IMR-90 (cell line): ENCODE data around the gene C19orf47. TPM values are rescaled to one million over a fixed set of nuclear protein-coding genes. Genes with fewer than 3 reads are reported as not detected.

ENCODE experiments used
- ATAC-seq: fragments of 200-7000 bp; cut with Tn5 transposase; 2 replicates; pipeline ENCODE4 v1.9.1; 2020; ENCODE audit warnings: low read depth, mild to moderate bottlenecking, moderate library complexity
- BruUV-seq: library from RNA; stranded (reverse); fragments of 400-500 nt; replicated peaks from 2 replicates; lab custom pipeline; 2021; lab: Mats Ljungman, UMichigan
- CTCF ChIA-PET: fragments of 300-600 bp; formaldehyde crosslinking; extraction: SDS; loops from one replicate; lab custom pipeline; 2021; ENCODE audit warnings: antibody characterized with exemption; lab: Yijun Ruan, JAX
- POLR2A ChIA-PET: fragments of 300-600 bp; sonication (Branson Sonifier 250); formaldehyde crosslinking; loops from one replicate; lab custom pipeline; 2022; ENCODE audit warnings: antibody characterized with exemption; ENCODE audit not compliant: unreplicated experiment; lab: Charles Lee
- DNase-seq: peaks from one replicate; pipeline ENCODE4 v3.0.0; 2013
- H2AFZ ChIP-seq: replicated peaks from 2 replicates; pipeline ENCODE3; 2013; ENCODE audit warnings: low read length, mild to moderate bottlenecking; ENCODE audit not compliant: poor library complexity
- H2AK5ac ChIP-seq: 2 replicates; pipeline ENCODE4 v1.6.1; 2013; ENCODE audit warnings: low read depth, low read length, inconsistent platforms
- H2AK9ac ChIP-seq: replicated peaks from 2 replicates; pipeline ENCODE3; 2013; ENCODE audit warnings: mild to moderate bottlenecking, low read depth, low read length, moderate library complexity; ENCODE audit not compliant: poor library complexity
- H2BK120ac ChIP-seq: 2 replicates; pipeline ENCODE4 v1.6.1; 2013; ENCODE audit warnings: low read depth, low read length, inconsistent platforms
- H2BK15ac ChIP-seq: 3 replicates; pipeline ENCODE4 v1.6.1; 2013; ENCODE audit warnings: low read depth, low read length, inconsistent platforms
- H2BK20ac ChIP-seq: 2 replicates; pipeline ENCODE4 v1.6.1; 2013; ENCODE audit warnings: low read depth, mild to moderate bottlenecking, inconsistent platforms, low read length, moderate library complexity
- H2BK5ac ChIP-seq: 2 replicates; pipeline ENCODE4 v1.6.1; 2013; ENCODE audit warnings: mild to moderate bottlenecking, low read depth, low read length, inconsistent platforms; ENCODE audit not compliant: poor library complexity, severe bottlenecking
- H3K14ac ChIP-seq: replicated peaks from 2 replicates; pipeline ENCODE4 v1.6.1; 2013; ENCODE audit warnings: low read depth, low read length, inconsistent platforms
- H3K18ac ChIP-seq: 2 replicates; pipeline ENCODE4 v1.6.1; 2013; ENCODE audit warnings: low read depth, low read length, control low read depth
- H3K23ac ChIP-seq: 2 replicates; pipeline ENCODE4 v1.6.1; 2013; ENCODE audit warnings: low read depth, low read length, inconsistent platforms
- H3K27ac ChIP-seq: 2 replicates; pipeline ENCODE4 v1.5.1; 2013; ENCODE audit warnings: mild to moderate bottlenecking, control low read depth, low read length; ENCODE audit not compliant: insufficient read depth
- H3K27me3 ChIP-seq: 2 replicates; pipeline ENCODE4 v1.6.1; 2013; ENCODE audit warnings: low read length; ENCODE audit not compliant: control insufficient read depth, insufficient read depth
- H3K36me3 ChIP-seq: 2 replicates; pipeline ENCODE4 v1.6.1; 2013; ENCODE audit warnings: low read length, mixed read lengths; ENCODE audit not compliant: control insufficient read depth, insufficient read depth
- H3K4ac ChIP-seq: 2 replicates; pipeline ENCODE4 v1.6.1; 2013; ENCODE audit warnings: low read depth, low read length, inconsistent platforms
- H3K4me1 ChIP-seq: 2 replicates; pipeline ENCODE4 v1.6.1; 2013; ENCODE audit warnings: low read length, mixed read lengths; ENCODE audit not compliant: control insufficient read depth, insufficient read depth
- H3K4me2 ChIP-seq: 2 replicates; pipeline ENCODE4 v1.6.1; 2013; ENCODE audit warnings: low read depth, mild to moderate bottlenecking, control low read depth, low read length, moderate library complexity
- H3K4me3 ChIP-seq: 2 replicates; pipeline ENCODE4 v1.5.1; 2013; ENCODE audit warnings: low read depth, mild to moderate bottlenecking, control low read depth, low read length, moderate library complexity; ENCODE audit not compliant: insufficient read depth
- H3K56ac ChIP-seq: 2 replicates; pipeline ENCODE4 v1.6.1; 2013; ENCODE audit warnings: low read length, inconsistent platforms; ENCODE audit not compliant: insufficient read depth; ENCODE audit errors: extremely low read depth
- H3K79me1 ChIP-seq, 2 experiments: 2 replicates each; pipeline ENCODE4 v1.6.1; 2013; ENCODE audit warnings: low read length in 2 of 2, inconsistent platforms in 1 of 2, low read depth in 1 of 2
- H3K9ac ChIP-seq: 2 replicates; pipeline ENCODE4 v1.6.1; 2013; ENCODE audit warnings: low read depth, low read length, control low read depth
- H3K9me1 ChIP-seq: 2 replicates; pipeline ENCODE4 v1.6.1; 2013; ENCODE audit warnings: low read length, inconsistent platforms; ENCODE audit not compliant: insufficient read depth
- H3K9me3 ChIP-seq: 2 replicates; pipeline ENCODE4 v1.6.1; 2013; ENCODE audit warnings: low read length; ENCODE audit not compliant: control insufficient read depth, insufficient read depth
- H4K20me1 ChIP-seq: 2 replicates; pipeline ENCODE4 v1.6.1; 2013; ENCODE audit warnings: low read length, inconsistent platforms; ENCODE audit not compliant: insufficient read depth
- H4K5ac ChIP-seq: 2 replicates; pipeline ENCODE4 v1.6.1; 2013; ENCODE audit warnings: mild to moderate bottlenecking, low read depth, low read length, control low read depth
- H4K8ac ChIP-seq, 2 experiments: 2 replicates each; pipeline ENCODE4 v1.6.1; 2013; ENCODE audit warnings: low read depth in 2 of 2, low read length in 2 of 2, control low read depth in 1 of 2, inconsistent platforms in 1 of 2
- H4K91ac ChIP-seq: 2 replicates; pipeline ENCODE4 v1.6.1; 2013; ENCODE audit warnings: low read depth, low read length, inconsistent platforms; ENCODE audit not compliant: insufficient read depth
- BHLHE40 ChIP-seq: fragments of 150-350 bp; IDR thresholded peaks from 2 replicates; pipeline ENCODE4 v1.6.1; 2016; ENCODE audit warnings: mild to moderate bottlenecking, low read depth, low read length
- CEBPB ChIP-seq: IDR thresholded peaks from 2 replicates; pipeline ENCODE4 v1.6.1; 2012; ENCODE audit warnings: low read depth, low read length, improper control_type of control experiment
- CTCF ChIP-seq: conservative IDR thresholded peaks from 2 replicates; pipeline ENCODE4 v1.5.1; 2012; ENCODE audit warnings: mild to moderate bottlenecking, low read depth, low read length, improper control_type of control experiment
- ELK1 ChIP-seq: fragments of 150-350 bp; IDR thresholded peaks from 2 replicates; pipeline ENCODE4 v1.6.1; 2016; ENCODE audit warnings: low read depth, mild to moderate bottlenecking, low read length, moderate library complexity, borderline replicate concordance
- MAZ ChIP-seq: IDR thresholded peaks from 2 replicates; pipeline ENCODE4 v1.6.1; 2012; ENCODE audit warnings: low read depth, mild to moderate bottlenecking, low read length, improper control_type of control experiment, moderate library complexity, borderline replicate concordance
- NFE2L2 ChIP-seq: fragments of 150-350 bp; IDR thresholded peaks from 2 replicates; pipeline ENCODE4 v1.6.1; 2016; ENCODE audit warnings: low read depth, mild to moderate bottlenecking, low read length
- POLR2A ChIP-seq: IDR thresholded peaks from 2 replicates; pipeline ENCODE4 v1.6.1; 2012; ENCODE audit warnings: mild to moderate bottlenecking, low read depth, low read length
- RAD21 ChIP-seq: IDR thresholded peaks from 2 replicates; pipeline ENCODE4 v1.6.1; 2012; ENCODE audit warnings: low read length, improper control_type of control experiment
- RCOR1 ChIP-seq: IDR thresholded peaks from 2 replicates; pipeline ENCODE4 v1.6.1; 2012; ENCODE audit warnings: mild to moderate bottlenecking, low read length, improper control_type of control experiment; ENCODE audit not compliant: insufficient replicate concordance
- RFX5 ChIP-seq: IDR thresholded peaks from 2 replicates; pipeline ENCODE4 v1.8.0; 2012; ENCODE audit warnings: low read depth, mild to moderate bottlenecking, low read length, moderate library complexity
- SMC3 ChIP-seq: fragments of 150-350 bp; IDR thresholded peaks from 2 replicates; pipeline ENCODE4 v1.6.1; 2016; ENCODE audit warnings: low read depth, mild to moderate bottlenecking, antibody characterized with exemption, low read length, moderate library complexity
- WGBS, 2 experiments: methylation state at CpG; one replicate each; pipeline versions ENCODE4 v1.1.5 to v1.1.7; 2013; ENCODE audit warnings: missing lambda C conversion rate in 2 of 2; ENCODE audit not compliant: insufficient read length in 1 of 2; ENCODE audit errors: extremely low coverage in 2 of 2; 5-methylcytosine and 5-hydroxymethylcytosine counted together
- dilution Hi-C: fragments of 300-500 bp; cut with HindIII; formaldehyde crosslinking; loops from one replicate; pipeline ENCODE4 v1.14.3; 2018; ENCODE audit warnings: low sequenced_read_pairs; ENCODE audit not compliant: unreplicated experiment
- in situ Hi-C: fragments of 300-500 bp; cut with MboI; formaldehyde crosslinking; loops from 3 replicates; pipeline ENCODE4 v1.14.3; 2019; ENCODE audit warnings: low sequenced_read_pairs, inconsistent platforms, mixed read lengths
- intact Hi-C: fragments of 100-400 bp; cut with micrococcal nuclease; formaldehyde crosslinking; loops from 2 replicates; pipeline ENCODE4 v1.10.0; 2022
- polyA plus RNA-seq, 3 experiments: library from polyadenylated mRNA; depleted of rRNA; stranded (reverse); fragments of >200 nt; gene quantifications; 2 replicates each; pipeline ENCODE4 v1.2.3, GENCODE V29; 2012; ENCODE audit warnings: low replicate concordance in 1 of 3
- total RNA-seq: library from RNA; depleted of rRNA; stranded (reverse); fragments of >200 nt; gene quantifications from 2 replicates; pipeline ENCODE4 v1.2.3, GENCODE V29; 2012
- TF ChIP-seq, protein P1 (sequence below): fragments of 150-350 bp; IDR thresholded peaks from 2 replicates; pipeline ENCODE4 v1.6.1; 2017; ENCODE audit warnings: mild to moderate bottlenecking, antibody characterized with exemption, low read length, low read depth

C19orf47 gene
- total and polyA plus RNA-seq, 2 of the 4 experiments (the other 2 are of a cell fraction), result 3.6 to 16.3 TPM

GRCh38 chr19:40377876-40378385 lies 29.7 kb upstream of the C19orf47 start:
- no peak overlapping the region for H3K18ac ChIP-seq
- H3K4me2 ChIP-seq, result no peak overlapping the region
- ATAC-seq, result no peak
- H3K9ac ChIP-seq, result no peak overlapping the region
- ChIA-PET POLR2A (no interaction called here), CTCF (no interaction called here)
- no peak overlapping the region for H2AK5ac ChIP-seq
- H2BK15ac ChIP-seq, result no peak overlapping the region
- no peak overlapping the region for H3K27ac ChIP-seq
- H3K79me1 ChIP-seq, result no peaks in the 10 kb centered on the region
- H3K9me3 ChIP-seq, result no peaks in the 10 kb centered on the region
- H2BK120ac ChIP-seq, result no peak overlapping the region
- BruUV-seq, result TSS peak; percentile 98
- H3K27me3 ChIP-seq, result no peaks in the 10 kb centered on the region
- H2AK9ac ChIP-seq, result no peak overlapping the region
- H4K8ac ChIP-seq, result no peak overlapping the region
- no peak overlapping the region for H3K14ac ChIP-seq
- no peak for TF ChIP-seq SMC3
- TF ChIP-seq MAZ, result no peak
- TF ChIP-seq, protein P1, sequence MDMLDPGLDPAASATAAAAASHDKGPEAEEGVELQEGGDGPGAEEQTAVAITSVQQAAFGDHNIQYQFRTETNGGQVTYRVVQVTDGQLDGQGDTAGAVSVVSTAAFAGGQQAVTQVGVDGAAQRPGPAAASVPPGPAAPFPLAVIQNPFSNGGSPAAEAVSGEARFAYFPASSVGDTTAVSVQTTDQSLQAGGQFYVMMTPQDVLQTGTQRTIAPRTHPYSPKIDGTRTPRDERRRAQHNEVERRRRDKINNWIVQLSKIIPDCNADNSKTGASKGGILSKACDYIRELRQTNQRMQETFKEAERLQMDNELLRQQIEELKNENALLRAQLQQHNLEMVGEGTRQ, result no peak
- no peak for TF ChIP-seq RFX5
- no peak for TF ChIP-seq CTCF
- TF ChIP-seq RCOR1, result no peak
- no peak for TF ChIP-seq NFE2L2
- TF ChIP-seq ELK1, result no peak
- no peak for TF ChIP-seq CEBPB
- no peak for TF ChIP-seq RAD21
- TF ChIP-seq POLR2A, result no peak
- no peak for TF ChIP-seq BHLHE40
- H3K9me1 ChIP-seq, result peaks cover 4% of the 10 kb centered on the region; the same call in 1 of the 2 replicates
- no peak overlapping the region for H2AFZ ChIP-seq
- intact Hi-C loops, result no loop called here
- no peak overlapping the region for H2BK20ac ChIP-seq
- no peak overlapping the region for H4K5ac ChIP-seq
- no peaks in the 10 kb centered on the region for H3K4me1 ChIP-seq
- in situ Hi-C loops, result no loop called here
- H3K56ac ChIP-seq, result no peak overlapping the region
- H3K23ac ChIP-seq, result no peak overlapping the region
- H2BK5ac ChIP-seq, result no peak overlapping the region
- H4K20me1 ChIP-seq, result no peaks in the 10 kb centered on the region
- dilution Hi-C loops, result no loop called here
- DNase-seq, result no peak
- no peak overlapping the region for H4K91ac ChIP-seq
- H3K4me3 ChIP-seq, result no peak overlapping the region
- WGBS, 2 experiments, result 93% methylated on average over 5 of the region's 25 CpGs; no CpG with 5 or more reads in 1 of the 2 experiments
- H3K36me3 ChIP-seq, result peaks cover 48% of the 10 kb centered on the region
- H3K4ac ChIP-seq, result no peak overlapping the region
